ENCODE results near the gene FER1L5.

Gene FER1L5

GRCh38 chr2:96642564-96643360 lies at the start of gene FER1L5:
TSS of gene FER1L5 (plus strand) at chr2:96642764. CDS start at chr2:96642837, 73 bp downstream.
- Histone ChIP-seq H3K4me3 (ENCODE audit: low read depth in 1 of 5, low read length in 5 of 5) (peak within 1 kb of the TSS in 3 of 5 donors; percentile 16 to 27 (median 22)), H3K9ac (ENCODE audit: low read length in 5 of 5) (no peak within 1 kb of the TSS), H3K27me3 (ENCODE audit: control insufficient read depth in 5 of 5, insufficient read depth in 4 of 5, low read length in 5 of 5) (no peaks in the 10 kb centered on the region), H3K4me1 (ENCODE audit: control insufficient read depth in 5 of 5, insufficient read depth in 5 of 5, low read length in 5 of 5) (peaks cover 0 to 6% (median 6%) of the 10 kb centered on the region in 5 donors), H3K36me3 (ENCODE audit: control insufficient read depth in 5 of 5, insufficient read depth in 5 of 5, low read length in 5 of 5) (no peaks in the 10 kb centered on the region), H3K9me3 (ENCODE audit: control insufficient read depth in 5 of 5, low read length in 5 of 5) (no peaks in the 10 kb centered on the region), H3K27ac (ENCODE audit: low read depth, low read length) (no peak within 1 kb of the TSS)

- Histone ChIP-seq H3K9me3 (ENCODE audit: control insufficient read depth in 5 of 5, low read length in 5 of 5) (no peaks in the 10 kb centered on the region), H3K9ac (ENCODE audit: low read length in 5 of 5) (no peak overlapping the region), H3K4me1 (ENCODE audit: control insufficient read depth in 5 of 5, insufficient read depth in 5 of 5, low read length in 5 of 5) (no peaks in the 10 kb centered on the region), H3K27ac (ENCODE audit: low read depth, low read length) (no peak overlapping the region), H3K4me3 (ENCODE audit: low read depth in 1 of 5, low read length in 5 of 5) (no peak overlapping the region), H3K36me3 (ENCODE audit: control insufficient read depth in 5 of 5, insufficient read depth in 5 of 5, low read length in 5 of 5) (peaks cover 35 to 73% (median 66%) of the 10 kb centered on the region in 5 donors), H3K27me3 (ENCODE audit: control insufficient read depth in 5 of 5, insufficient read depth in 4 of 5, low read length in 5 of 5) (no peaks in the 10 kb centered on the region)
Measured at GRCh38 chr2:96594282-96594681, 48.3 kb upstream of the FER1L5 start.

- peaks cover 38 to 74% (median 69%) of the 10 kb centered on the region in 5 donors for H3K36me3 ChIP-seq (ENCODE audit: control insufficient read depth in 5 of 5, insufficient read depth in 5 of 5, low read length in 5 of 5)
Measured at GRCh38 chr2:96594691-96595152, 47.8 kb upstream of the FER1L5 start.

DNA sequence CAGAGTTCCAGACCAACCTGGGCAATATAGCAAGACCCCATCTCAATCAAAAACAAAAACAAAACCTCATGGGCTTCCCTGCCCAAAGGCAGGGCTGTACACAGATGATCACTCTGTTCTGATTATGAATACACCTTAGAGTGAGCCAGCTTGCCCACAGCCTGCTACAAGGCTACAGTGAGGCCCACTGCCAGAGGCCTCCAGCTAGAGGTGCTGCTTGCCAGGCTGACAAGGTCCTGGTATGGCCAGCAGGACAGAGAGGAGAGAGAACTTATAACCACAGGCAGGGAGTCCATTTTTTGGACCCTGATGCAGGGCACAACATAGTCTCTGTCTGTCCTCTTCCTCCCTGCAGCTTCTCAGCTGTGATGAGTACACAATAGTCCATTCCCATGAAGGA lies 46.0 kb upstream of the FER1L5 start:
- Histone ChIP-seq H3K9me3 (ENCODE audit: control insufficient read depth in 5 of 5, low read length in 5 of 5) (no peaks in the 10 kb centered on the region), H3K27ac (ENCODE audit: low read depth, low read length) (no peak overlapping the region), H3K27me3 (ENCODE audit: control insufficient read depth in 5 of 5, insufficient read depth in 4 of 5, low read length in 5 of 5) (no peaks in the 10 kb centered on the region), H3K4me3 (ENCODE audit: low read depth in 1 of 5, low read length in 5 of 5) (no peak overlapping the region), H3K9ac (ENCODE audit: low read length in 5 of 5) (no peak overlapping the region), H3K4me1 (ENCODE audit: control insufficient read depth in 5 of 5, insufficient read depth in 5 of 5, low read length in 5 of 5) (no peaks in the 10 kb centered on the region), H3K36me3 (ENCODE audit: control insufficient read depth in 5 of 5, insufficient read depth in 5 of 5, low read length in 5 of 5) (peaks cover 47 to 92% (median 84%) of the 10 kb centered on the region in 5 donors)

More at GRCh38 chr2:96594691-96595152, 47.8 kb upstream of the FER1L5 start:
- H3K9me3 ChIP-seq (ENCODE audit: control insufficient read depth in 5 of 5, low read length in 5 of 5), result no peaks in the 10 kb centered on the region
- H3K27ac ChIP-seq (ENCODE audit: low read depth, low read length), result no peak overlapping the region
- no peaks in the 10 kb centered on the region for H3K27me3 ChIP-seq (ENCODE audit: control insufficient read depth in 5 of 5, insufficient read depth in 4 of 5, low read length in 5 of 5)
- no peak overlapping the region for H3K4me3 ChIP-seq (ENCODE audit: low read depth in 1 of 5, low read length in 5 of 5)
- H3K4me1 ChIP-seq (ENCODE audit: control insufficient read depth in 5 of 5, insufficient read depth in 5 of 5, low read length in 5 of 5), result no peaks in the 10 kb centered on the region
- H3K9ac ChIP-seq (ENCODE audit: low read length in 5 of 5), result no peak overlapping the region

GRCh38 chr2:96599941-96600340 lies 42.6 kb upstream of the FER1L5 start:
- H3K27me3 ChIP-seq (ENCODE audit: control insufficient read depth in 5 of 5, insufficient read depth in 4 of 5, low read length in 5 of 5), result no peaks in the 10 kb centered on the region
- no peak overlapping the region for H3K27ac ChIP-seq (ENCODE audit: low read depth, low read length)
- no peaks in the 10 kb centered on the region for H3K9me3 ChIP-seq (ENCODE audit: control insufficient read depth in 5 of 5, low read length in 5 of 5)
- H3K4me1 ChIP-seq (ENCODE audit: control insufficient read depth in 5 of 5, insufficient read depth in 5 of 5, low read length in 5 of 5), result no peaks in the 10 kb centered on the region
- H3K9ac ChIP-seq (ENCODE audit: low read length in 5 of 5), result no peak overlapping the region
- H3K4me3 ChIP-seq (ENCODE audit: low read depth in 1 of 5, low read length in 5 of 5), result no peak overlapping the region
- peaks cover 37 to 91% (median 83%) of the 10 kb centered on the region in 5 donors for H3K36me3 ChIP-seq (ENCODE audit: control insufficient read depth in 5 of 5, insufficient read depth in 5 of 5, low read length in 5 of 5)

DNA sequence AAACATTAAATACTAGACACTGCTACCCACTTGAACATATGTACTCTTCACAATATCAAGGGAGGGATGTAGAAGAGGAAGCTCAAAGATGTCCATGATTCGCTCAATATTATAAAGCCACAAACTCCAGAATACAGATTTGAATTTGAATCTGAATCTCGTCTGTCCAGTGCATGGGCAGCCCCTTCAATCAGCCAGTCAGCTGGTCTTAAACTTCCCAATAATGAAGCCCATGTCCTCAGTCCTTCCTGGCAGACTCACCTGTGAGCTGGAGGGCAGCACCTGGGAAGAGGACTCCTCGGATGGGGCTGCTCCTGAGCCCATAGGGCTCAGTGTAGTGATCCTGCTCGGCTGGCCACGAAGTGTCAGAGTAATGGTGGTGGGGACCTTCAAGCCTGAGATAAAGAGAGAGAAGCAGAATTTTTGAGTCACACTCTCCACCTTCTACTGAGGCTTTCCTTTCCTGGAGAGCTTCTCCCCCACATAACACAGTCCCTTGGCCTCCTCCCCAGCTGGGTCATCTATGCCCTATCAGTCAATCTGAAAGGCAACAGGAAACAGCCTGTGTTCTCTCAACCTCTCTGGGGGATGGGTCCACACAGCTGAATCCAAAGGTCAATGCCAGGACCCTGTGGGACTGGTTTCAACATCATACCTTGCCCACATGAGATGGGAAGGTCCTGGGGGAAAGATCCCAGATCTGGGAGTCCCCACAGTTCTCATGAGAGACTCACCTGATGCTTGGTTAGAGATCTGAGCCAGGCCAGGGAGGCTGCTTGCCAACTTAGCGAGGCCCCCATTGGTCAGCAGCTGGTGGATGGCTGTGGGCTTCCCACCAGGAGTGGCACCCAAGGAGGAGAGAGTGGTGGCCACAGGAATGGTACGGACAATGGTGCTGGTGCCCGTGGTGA lies 40.9 kb upstream of the FER1L5 start:
- Histone ChIP-seq H3K27me3 (ENCODE audit: control insufficient read depth in 5 of 5, insufficient read depth in 4 of 5, low read length in 5 of 5) (no peaks in the 10 kb centered on the region), H3K36me3 (ENCODE audit: control insufficient read depth in 5 of 5, insufficient read depth in 5 of 5, low read length in 5 of 5) (peaks cover 36 to 91% (median 83%) of the 10 kb centered on the region in 5 donors), H3K4me3 (ENCODE audit: low read depth in 1 of 5, low read length in 5 of 5) (no peak overlapping the region), H3K9me3 (ENCODE audit: control insufficient read depth in 5 of 5, low read length in 5 of 5) (no peaks in the 10 kb centered on the region), H3K9ac (ENCODE audit: low read length in 5 of 5) (no peak overlapping the region), H3K4me1 (ENCODE audit: control insufficient read depth in 5 of 5, insufficient read depth in 5 of 5, low read length in 5 of 5) (no peaks in the 10 kb centered on the region), H3K27ac (ENCODE audit: low read depth, low read length) (no peak overlapping the region)

GRCh38 chr2:96602330-96602823 lies 40.2 kb upstream of the FER1L5 start:
- Histone ChIP-seq H3K27ac (ENCODE audit: low read depth, low read length) (no peak overlapping the region), H3K4me1 (ENCODE audit: control insufficient read depth in 5 of 5, insufficient read depth in 5 of 5, low read length in 5 of 5) (peaks cover 0 to 4% (median 2%) of the 10 kb centered on the region in 5 donors), H3K27me3 (ENCODE audit: control insufficient read depth in 5 of 5, insufficient read depth in 4 of 5, low read length in 5 of 5) (no peaks in the 10 kb centered on the region), H3K4me3 (ENCODE audit: low read depth in 1 of 5, low read length in 5 of 5) (no peak overlapping the region), H3K36me3 (ENCODE audit: control insufficient read depth in 5 of 5, insufficient read depth in 5 of 5, low read length in 5 of 5) (peaks cover 39 to 91% (median 85%) of the 10 kb centered on the region in 5 donors), H3K9me3 (ENCODE audit: control insufficient read depth in 5 of 5, low read length in 5 of 5) (no peaks in the 10 kb centered on the region), H3K9ac (ENCODE audit: low read length in 5 of 5) (no peak overlapping the region)

- Histone ChIP-seq H3K36me3 (ENCODE audit: control insufficient read depth in 5 of 5, insufficient read depth in 5 of 5, low read length in 5 of 5) (peaks cover 36 to 96% (median 93%) of the 10 kb centered on the region in 5 donors), H3K4me1 (ENCODE audit: control insufficient read depth in 5 of 5, insufficient read depth in 5 of 5, low read length in 5 of 5) (peaks cover 3 to 21% (median 12%) of the 10 kb centered on the region in 5 donors), H3K9ac (ENCODE audit: low read length in 5 of 5) (no peak overlapping the region), H3K27me3 (ENCODE audit: control insufficient read depth in 5 of 5, insufficient read depth in 4 of 5, low read length in 5 of 5) (no peaks in the 10 kb centered on the region), H3K9me3 (ENCODE audit: control insufficient read depth in 5 of 5, low read length in 5 of 5) (no peaks in the 10 kb centered on the region), H3K4me3 (ENCODE audit: low read depth in 1 of 5, low read length in 5 of 5) (no peak overlapping the region), H3K27ac (ENCODE audit: low read depth, low read length) (no peak overlapping the region)
Measured at GRCh38 chr2:96604104-96604503, 38.5 kb upstream of the FER1L5 start.

DNA sequence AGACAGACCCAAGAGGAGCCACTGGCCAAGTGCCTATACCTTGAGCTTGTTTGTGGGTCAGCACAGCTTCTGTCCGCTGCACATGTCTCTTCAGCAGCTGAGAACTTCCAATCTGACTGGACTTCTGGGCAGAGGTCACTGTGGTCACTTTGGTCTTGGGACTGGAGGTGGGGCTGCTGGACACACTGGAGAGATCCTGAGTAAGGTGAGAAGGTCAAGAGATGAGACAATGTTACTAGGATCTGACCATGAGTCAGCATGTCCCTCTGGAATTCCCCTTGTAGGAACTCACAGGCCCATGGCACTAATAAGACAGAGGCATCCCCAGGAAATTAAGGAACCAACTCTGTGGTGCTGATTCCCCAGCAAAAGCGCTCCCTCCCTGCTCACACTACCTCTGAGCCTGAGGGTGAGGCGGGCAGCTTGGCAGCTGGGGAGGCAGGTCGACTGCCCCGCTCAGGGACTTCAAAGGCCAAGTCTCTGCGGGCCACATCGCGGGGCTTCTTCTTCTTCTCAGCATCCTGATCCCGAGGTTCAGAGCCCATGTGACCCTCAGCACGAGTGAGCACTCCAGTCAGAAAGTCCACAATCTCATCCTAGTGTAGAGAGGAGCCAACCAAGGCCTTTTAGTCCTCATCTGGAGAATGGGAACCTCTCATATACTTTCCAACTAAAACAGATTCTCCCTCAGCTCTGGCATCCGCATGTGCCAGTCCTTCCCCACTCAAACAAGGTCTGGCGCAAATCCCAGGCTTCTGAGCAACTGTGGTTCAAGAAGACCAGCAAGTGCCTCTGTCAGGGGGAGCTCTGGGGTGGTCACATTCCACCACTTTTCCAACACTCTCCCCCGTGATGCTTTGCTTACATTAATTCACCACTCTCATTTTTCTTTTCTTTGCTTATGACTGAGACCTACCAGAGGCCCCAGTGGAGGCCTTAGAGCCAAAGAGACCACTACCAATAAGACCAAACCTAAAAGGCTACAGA lies 33.8 kb upstream of the FER1L5 start:
- H3K27ac ChIP-seq (ENCODE audit: low read depth, low read length), result peak overlapping the region; percentile 28
- no peaks in the 10 kb centered on the region for H3K9me3 ChIP-seq (ENCODE audit: control insufficient read depth in 5 of 5, low read length in 5 of 5)
- H3K27me3 ChIP-seq (ENCODE audit: control insufficient read depth in 5 of 5, insufficient read depth in 4 of 5, low read length in 5 of 5), result no peaks in the 10 kb centered on the region
- no peak overlapping the region for H3K4me3 ChIP-seq (ENCODE audit: low read depth in 1 of 5, low read length in 5 of 5)
- H3K36me3 ChIP-seq (ENCODE audit: control insufficient read depth in 5 of 5, insufficient read depth in 5 of 5, low read length in 5 of 5), result peaks cover 36 to 99% (median 97%) of the 10 kb centered on the region in 5 donors
- no peak overlapping the region for H3K9ac ChIP-seq (ENCODE audit: low read length in 5 of 5)
- H3K4me1 ChIP-seq (ENCODE audit: control insufficient read depth in 5 of 5, insufficient read depth in 5 of 5, low read length in 5 of 5), result peaks cover 3 to 21% (median 12%) of the 10 kb centered on the region in 5 donors

All from subcutaneous abdominal adipose tissue (tissue), 5 donors.